ENCODE results near the gene HOXD11. TPM values are rescaled to one million over a fixed set of nuclear protein-coding genes. Genes with fewer than 3 reads are reported as not detected.

Gene HOXD11
- total and polyA plus RNA-seq, 2 donors (not counting 3 experiments of a cell fraction or from before 2014, with no cell fraction given), result not detected

DNA sequence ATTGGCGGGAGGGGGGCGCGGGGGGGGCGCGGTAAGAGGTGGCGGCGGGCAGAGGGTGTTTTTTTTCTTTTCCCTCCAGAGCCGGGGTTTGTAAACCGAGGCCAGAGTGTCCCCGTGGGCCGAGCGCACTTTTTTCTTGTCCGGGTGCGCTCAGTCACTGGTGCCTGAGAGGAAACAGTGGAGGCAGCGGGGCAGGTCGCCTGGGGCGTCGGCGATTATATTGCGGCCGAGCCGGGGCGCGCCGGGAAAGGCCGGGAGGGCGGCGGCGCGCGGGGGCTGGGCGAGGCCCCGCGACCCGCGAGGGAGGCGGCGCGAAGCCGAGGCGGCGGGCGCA is 22.7 kb downstream of the HOXD11 start:
- no peaks in the 10 kb centered on the region for H3K36me3 ChIP-seq (ENCODE audit: control insufficient read depth in 2 of 2, extremely low read depth in 1 of 2, insufficient read depth in 2 of 2, low read length in 2 of 2)
- dilution Hi-C loops (cut with MboI; ENCODE audit: extremely low pct_ligation_motif_present, low sequenced_read_pairs) (loop anchor here (25.0 kb wide), 1 partner anchor 508 kb away; no protein-coding TSS in a partner anchor), intact Hi-C loops (cut with micrococcal nuclease) (loop anchor here (1.0 to 5.0 kb wide), 5 partner anchors 9 to 1628 kb away; partner anchors contain the start of gene HNRNPA3)
- peak overlapping the region; percentile 49 for H2AFZ ChIP-seq (ENCODE audit: low read depth, low read length)
- no peak for FAIRE-seq
- no peaks in the 10 kb centered on the region for H3K9me1 ChIP-seq (replicated peaks; ENCODE audit: control insufficient read depth, extremely low read depth, insufficient read depth, low read length)
- DNase-seq (ENCODE audit: low read depth, low spot score), result no peak
- H3K4me1 ChIP-seq (ENCODE audit: control insufficient read depth, extremely low read depth, insufficient read depth, low read length), result peaks cover 41% of the 10 kb centered on the region
- peak overlapping the region; percentile 99 for H3K4me2 ChIP-seq (ENCODE audit: insufficient read depth, low read length)
- H3K27ac ChIP-seq (ENCODE audit: insufficient read depth, low read depth, low read length), result peak overlapping the region; percentile 67
- no peaks in the 10 kb centered on the region for H4K20me1 ChIP-seq (replicated peaks; ENCODE audit: control insufficient read depth, extremely low read depth, insufficient read depth, low read length)
- H3K79me2 ChIP-seq (ENCODE audit: control insufficient read depth, insufficient read depth, low read length), result peaks cover 18% of the 10 kb centered on the region
- TF ChIP-seq GATA2 (IDR thresholded peaks at IDR 0.05; ENCODE audit: insufficient read depth, insufficient read length, low read depth, low read length) (no peak), EZH2 (IDR thresholded peaks at IDR 0.05; ENCODE audit: borderline replicate concordance, low read depth, low read length, severe bottlenecking) (no peak), POLR2A (IDR thresholded peaks at IDR 0.05; ENCODE audit: low read depth, low read length) (no peak), JUN (IDR thresholded peaks at IDR 0.05; ENCODE audit: borderline replicate concordance, insufficient read depth, insufficient read length, low read depth) (no peak), FOS (IDR thresholded peaks at IDR 0.05; ENCODE audit: borderline replicate concordance, insufficient read depth, low read length) (no peak), MYC (IDR thresholded peaks at IDR 0.05; ENCODE audit: low read depth, low read length) (no peak), POLR2AphosphoS5 (IDR thresholded peaks at IDR 0.05; ENCODE audit: insufficient read depth, low read depth, low read length) (no peak)
- TF ChIP-seq, protein P1, sequence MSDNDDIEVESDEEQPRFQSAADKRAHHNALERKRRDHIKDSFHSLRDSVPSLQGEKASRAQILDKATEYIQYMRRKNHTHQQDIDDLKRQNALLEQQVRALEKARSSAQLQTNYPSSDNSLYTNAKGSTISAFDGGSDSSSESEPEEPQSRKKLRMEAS (IDR thresholded peaks at IDR 0.05; ENCODE audit: insufficient read depth, insufficient read length), result no peak
- TF ChIP-seq, protein P2, sequence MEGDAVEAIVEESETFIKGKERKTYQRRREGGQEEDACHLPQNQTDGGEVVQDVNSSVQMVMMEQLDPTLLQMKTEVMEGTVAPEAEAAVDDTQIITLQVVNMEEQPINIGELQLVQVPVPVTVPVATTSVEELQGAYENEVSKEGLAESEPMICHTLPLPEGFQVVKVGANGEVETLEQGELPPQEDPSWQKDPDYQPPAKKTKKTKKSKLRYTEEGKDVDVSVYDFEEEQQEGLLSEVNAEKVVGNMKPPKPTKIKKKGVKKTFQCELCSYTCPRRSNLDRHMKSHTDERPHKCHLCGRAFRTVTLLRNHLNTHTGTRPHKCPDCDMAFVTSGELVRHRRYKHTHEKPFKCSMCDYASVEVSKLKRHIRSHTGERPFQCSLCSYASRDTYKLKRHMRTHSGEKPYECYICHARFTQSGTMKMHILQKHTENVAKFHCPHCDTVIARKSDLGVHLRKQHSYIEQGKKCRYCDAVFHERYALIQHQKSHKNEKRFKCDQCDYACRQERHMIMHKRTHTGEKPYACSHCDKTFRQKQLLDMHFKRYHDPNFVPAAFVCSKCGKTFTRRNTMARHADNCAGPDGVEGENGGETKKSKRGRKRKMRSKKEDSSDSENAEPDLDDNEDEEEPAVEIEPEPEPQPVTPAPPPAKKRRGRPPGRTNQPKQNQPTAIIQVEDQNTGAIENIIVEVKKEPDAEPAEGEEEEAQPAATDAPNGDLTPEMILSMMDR (IDR thresholded peaks at IDR 0.05; ENCODE audit: extremely low read depth in 1 of 2, insufficient read depth in 1 of 2, low read depth in 1 of 2, low read length in 2 of 2), result no peak
- H3K4me3 ChIP-seq (replicated peaks in 1 of 3; ENCODE audit: insufficient read depth in 1 of 3, low read depth in 1 of 3, low read length in 3 of 3), result peak overlapping the region; percentile 43 to 93 (median 52)
- ChIA-PET CTCF (interaction anchor here (1.3 to 10.1 kb wide), 6 partner anchors 10 to 685 kb away, joined by 4 to 458 read pairs (median 98); no protein-coding TSS in a partner anchor), POLR2A (interaction anchor here (2.0 kb wide), 1 partner anchor 424 kb away, joined by 5 read pairs; no protein-coding TSS in a partner anchor)
- H3K9ac ChIP-seq (replicated peaks; ENCODE audit: extremely low read depth, insufficient read depth, low read length), result peak overlapping the region; percentile 90
- H3K9me3 ChIP-seq (replicated peaks; ENCODE audit: control insufficient read depth, insufficient read depth, low read length), result no peaks in the 10 kb centered on the region
- no peaks in the 10 kb centered on the region for H3K27me3 ChIP-seq (ENCODE audit: control insufficient read depth in 2 of 2, insufficient read depth in 2 of 2, low read length in 2 of 2)
- no TSS peak for BruUV-seq (replicated peaks)

All from endothelial cell of umbilical vein (primary cell).